GM19238 (cell line): Measurements from ENCODE around the gene CD63.

ENCODE experiments used
- DNase-seq: peaks from one replicate; pipeline ENCODE4 v3.0.0; 2011; ENCODE audit warnings: low spot score; ENCODE audit not compliant: insufficient read length

CD63 gene

GRCh38 chr12:55706568-55707218 is 22.1 kb downstream of the CD63 start:
- no peak for DNase-seq

DNA sequence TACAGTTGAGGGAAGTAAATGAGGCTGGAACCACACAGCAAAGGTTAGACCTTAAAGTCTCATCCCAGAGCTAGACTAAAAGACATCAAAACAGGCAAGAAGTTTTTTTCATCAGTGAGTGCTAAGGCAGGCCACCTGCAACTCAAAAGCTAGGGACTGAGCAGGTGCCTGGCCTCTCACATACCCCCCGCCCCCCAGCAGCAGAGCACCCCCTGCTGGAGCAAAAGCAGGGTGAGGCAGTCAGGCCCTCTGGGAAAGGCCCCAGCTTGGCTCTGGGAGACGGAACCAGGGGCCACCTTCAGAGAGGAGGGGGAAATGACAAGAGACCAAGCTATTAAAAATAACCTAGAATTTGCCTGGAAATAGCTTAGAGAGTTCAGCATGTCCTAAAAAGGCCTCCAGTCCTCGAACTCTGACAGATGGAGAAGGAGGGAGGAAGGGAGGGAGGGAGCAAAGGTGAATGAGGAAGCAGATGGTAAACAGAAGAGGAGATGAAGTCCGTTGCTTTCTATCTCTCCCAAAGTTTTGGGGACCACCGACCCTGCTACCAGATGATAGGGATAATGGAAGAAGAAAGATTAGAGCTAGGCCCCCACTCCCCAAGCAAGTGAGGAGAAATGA is 22.9 kb downstream of the CD63 start:
- no peak for DNase-seq

- DNase-seq: no peak
Measured at GRCh38 chr12:55704824-55705718, 23.7 kb downstream of the CD63 start.

DNA sequence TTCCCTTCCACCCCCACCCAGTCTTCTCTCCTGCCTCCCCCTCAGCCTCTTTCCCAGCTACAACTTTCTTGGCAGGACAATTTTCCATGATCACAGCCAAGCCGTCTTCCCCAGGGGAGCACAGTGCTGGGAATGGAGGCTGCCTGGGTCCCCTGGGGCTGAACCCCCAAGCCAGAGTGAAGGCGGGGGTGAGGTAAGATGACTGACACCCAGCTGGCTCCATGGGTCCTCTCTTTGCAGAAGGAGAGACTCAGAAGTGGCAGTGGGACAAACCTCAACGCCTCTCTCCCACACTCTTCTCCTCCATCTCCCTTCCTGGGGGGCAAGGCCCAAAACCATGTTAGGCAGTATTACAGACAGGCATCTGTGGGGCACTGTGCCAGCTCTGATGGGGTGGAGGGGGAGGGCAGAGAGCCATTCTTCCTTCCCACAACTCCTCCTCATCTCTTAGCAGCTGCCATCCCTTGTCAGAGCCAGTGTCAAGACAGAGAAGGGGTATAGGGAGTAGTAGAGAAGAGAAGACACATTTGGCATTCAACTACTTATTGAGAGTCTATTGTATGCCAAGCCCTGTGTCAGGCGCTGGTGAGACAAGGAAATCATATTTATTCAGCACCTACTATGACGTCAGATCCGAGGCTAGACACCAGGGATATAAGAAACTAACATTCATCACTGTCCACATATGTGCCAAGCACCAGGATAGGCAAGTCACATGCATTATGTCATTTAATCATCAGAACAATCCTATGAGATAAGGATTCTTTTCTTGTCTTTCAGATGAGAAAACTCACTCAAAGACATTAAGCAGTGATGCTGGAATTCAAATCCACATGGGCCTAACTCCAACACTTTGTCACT is 24.7 kb downstream of the CD63 start:
- DNase-seq: no peak

DNA sequence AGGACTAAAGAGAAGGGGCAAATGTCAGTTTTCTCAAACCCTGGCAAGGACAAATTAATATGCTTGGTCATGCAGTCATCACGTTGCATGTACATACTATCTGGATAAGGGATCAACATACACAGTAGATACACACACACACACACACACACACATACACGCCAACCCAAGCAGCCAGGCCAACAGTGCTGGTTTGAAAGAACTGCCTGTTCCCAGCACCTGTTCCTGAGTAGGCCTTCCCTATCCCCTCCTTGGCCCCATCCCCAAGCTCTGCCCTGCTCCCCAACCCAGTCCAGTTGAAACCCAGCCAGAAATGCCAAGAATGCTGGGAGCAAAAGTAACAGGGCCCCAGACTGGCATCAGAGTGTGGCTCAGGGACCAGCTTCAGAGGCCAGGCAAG is 25.5 kb downstream of the CD63 start:
- no peak for DNase-seq

DNA sequence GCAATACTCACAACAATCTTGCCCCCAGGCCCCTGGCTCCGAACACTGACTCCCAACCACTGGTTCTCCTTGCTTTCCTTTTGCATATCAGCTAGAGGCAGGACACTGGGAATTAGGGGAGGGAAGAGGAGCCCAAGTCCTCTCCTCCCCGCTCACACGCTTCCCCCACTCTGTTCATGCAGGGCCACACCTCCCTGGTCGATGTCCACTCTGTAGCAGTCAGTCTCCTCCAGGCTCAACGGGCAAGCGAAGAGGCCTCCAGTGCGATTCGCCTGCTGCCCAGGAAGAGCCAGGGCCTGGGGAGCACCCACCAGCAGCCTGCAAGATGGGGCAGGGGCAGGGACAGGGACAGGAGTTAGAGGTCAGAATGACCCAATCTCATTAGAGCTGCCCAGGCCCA is 25.9 kb downstream of the CD63 start:
- no peak for DNase-seq

DNA sequence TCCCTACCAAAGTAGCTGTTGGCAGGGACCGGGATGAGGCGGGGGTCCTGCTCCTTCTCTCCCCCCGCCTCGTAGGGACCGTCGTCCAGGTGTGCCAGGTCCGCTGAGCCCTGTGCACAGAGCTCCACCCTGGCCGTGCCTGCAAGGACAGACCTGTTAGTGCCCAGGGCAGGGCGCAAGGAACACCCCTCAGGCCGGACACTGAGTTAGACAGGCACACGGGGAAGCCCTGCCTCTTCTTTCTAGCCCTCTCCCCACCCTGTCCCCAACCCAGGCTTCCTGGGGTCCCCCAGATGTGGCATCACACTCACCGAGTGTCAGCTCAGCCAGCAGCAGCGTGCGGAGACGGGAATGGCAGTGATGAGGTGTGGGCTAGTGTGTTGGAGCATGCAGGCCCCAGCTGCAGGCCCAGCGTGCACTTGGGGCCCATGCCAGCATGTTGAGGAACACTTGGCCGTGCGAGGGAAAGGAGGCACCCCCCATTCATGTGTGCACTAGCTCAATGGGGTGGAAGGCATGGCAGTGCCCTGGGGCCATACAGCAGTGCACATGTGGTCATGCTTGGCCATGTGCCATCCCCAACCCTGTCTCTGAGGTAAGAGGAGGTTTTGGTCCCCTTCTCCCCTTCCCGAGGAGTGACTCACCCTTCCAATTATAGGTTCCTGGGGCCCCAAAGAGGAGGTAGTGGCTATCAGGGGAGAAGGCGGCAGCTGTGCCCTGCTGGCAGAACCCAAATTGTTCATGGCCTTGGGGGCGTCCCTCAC is 28.4 kb downstream of the CD63 start:
- DNase-seq: no peak

- no peak for DNase-seq
Measured at GRCh38 chr12:55699471-55700055, 29.2 kb downstream of the CD63 start.

DNA sequence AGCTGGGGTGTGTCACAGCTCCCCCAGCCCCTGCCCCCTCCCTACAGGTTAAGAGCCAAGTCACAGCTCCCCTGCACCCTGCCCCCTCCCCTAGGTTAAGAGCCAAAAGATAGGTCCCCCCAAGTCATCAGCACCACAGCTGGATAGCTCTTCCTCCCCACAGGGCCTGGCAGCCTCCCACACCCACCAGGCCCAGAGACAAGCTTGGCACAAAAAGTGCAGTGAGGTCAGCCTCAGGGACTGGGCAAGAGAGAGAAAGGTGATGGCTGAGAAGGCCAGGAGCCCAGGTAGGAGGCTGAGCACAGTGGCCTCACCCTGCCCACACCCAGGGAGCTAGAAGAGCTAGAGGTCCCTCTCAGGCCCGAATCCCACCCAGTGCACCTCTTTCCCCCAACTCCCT is 29.8 kb downstream of the CD63 start:
- no peak for DNase-seq

GRCh38 chr12:55698241-55698955 is 30.4 kb downstream of the CD63 start:
- DNase-seq: no peak

GRCh38 chr12:55697686-55698085 is 31.1 kb downstream of the CD63 start:
- DNase-seq: no peak

DNA sequence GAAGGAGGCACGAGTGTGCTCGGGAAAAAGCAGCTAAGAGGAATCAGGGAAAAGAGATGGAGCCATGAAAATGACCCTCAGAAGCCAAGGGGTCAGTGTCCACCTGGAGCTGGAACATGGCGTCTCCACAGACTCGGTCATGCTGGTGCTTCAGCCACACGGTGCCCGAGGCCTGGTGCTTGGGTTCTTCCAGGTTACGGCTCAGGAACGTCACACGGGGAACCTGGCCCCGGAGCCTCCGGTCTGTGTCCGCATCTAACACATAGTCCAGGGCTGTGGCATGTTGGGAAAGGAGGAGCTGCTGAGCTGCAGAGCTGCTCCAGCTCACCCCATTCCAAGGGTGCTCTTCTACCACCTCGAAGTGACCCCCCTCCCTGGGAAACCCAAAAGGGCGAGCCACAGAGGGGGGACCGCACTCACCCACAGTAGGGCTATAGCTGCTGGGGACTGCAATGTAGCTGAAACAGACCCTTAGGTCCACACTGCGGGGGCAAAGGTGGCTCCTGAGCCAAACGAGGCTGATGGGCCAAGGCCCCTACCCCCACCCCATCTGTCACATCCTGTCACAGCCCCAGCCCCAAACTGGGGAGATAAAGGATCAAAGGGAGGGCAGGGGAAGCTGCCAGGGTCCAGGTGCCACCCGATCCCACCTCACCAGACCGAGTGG is 31.9 kb downstream of the CD63 start:
- no peak for DNase-seq

- DNase-seq: no peak
Measured at GRCh38 chr12:55696141-55696540, 32.7 kb downstream of the CD63 start.

DNA sequence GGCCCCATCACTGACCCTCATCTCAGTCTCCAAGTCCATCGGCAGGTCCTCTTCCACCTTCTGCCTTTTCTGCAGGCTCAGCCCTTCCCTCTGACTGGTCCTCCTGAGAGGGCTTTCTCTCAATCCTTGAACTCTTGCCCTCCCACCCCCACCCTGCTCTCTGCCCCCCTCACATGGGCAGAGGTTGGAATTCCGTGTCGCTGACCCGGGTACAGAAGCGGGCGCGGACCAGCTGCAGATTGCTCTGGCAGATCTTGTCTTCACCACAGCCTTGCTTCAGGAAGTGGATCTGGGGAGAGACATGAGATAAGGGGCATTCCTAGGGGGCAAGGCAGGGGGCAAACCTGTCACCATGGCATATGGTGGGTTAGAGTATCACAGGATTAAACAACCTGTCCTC is 33.5 kb downstream of the CD63 start:
- no peak for DNase-seq

- DNase-seq: no peak
Measured at GRCh38 chr12:55694651-55695050, 34.2 kb downstream of the CD63 start.

DNA sequence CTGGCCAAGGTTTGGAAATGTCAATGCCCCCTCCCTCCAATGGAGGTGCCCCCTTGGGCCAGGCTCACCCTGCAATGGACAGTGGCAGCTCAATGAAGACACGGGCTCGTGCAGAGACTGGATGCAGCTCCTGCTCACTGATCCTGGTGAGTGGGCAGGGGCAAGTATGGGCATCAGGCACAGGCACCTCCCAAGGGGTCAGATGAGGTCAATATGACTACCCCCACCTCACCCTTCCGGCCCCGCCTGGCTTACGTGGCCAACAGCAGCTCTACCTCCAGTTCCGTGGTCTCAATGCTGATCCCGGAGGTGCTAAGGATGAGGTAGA is 34.7 kb downstream of the CD63 start:
- no peak for DNase-seq

GRCh38 chr12:55693323-55694187 is 35.3 kb downstream of the CD63 start:
- DNase-seq: no peak

DNA sequence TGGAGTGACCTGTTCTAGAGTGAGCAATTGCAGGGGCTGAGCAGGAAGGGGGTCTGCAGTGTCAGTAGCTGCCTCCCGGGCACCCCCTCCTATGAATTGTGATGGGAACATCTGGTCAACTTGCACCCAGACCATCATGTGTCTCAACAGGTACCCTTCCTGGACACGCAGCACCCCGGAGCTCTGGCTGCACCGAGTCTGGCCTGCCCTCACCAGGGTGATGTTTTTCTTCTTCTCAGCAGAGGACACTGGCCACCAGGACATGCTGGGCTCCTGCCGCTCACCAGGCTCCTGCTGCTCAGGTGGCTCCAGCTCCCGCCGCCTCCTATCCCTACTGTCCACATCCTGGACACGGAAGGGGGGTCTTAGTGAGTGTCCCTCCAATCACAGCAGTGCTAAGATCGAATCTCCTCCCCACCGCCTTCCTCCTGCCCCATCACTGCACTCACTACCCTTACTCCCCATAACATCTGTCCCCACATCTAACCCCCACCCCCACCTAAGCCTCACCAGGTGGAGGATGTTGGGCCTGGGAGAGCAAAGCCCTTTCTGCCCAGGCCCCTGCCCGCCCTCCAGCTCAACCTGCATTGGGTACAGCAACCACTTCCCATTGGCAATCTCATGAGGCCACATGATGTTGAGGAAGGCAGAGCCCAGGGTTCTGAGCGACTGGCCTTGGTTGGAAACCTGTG is 36.0 kb downstream of the CD63 start:
- no peak for DNase-seq
